Midbrain (tissue), 1 donor: ENCODE measurements around the gene WBP2.

Source experiments
- DNase-seq: peaks from one replicate; lab custom pipeline; 2025; lab: John Stamatoyannopoulos, UW

Gene WBP2

GRCh38 chr17:75855310-75856061 is at the start of gene WBP2:
TSS of gene WBP2 (minus strand) at chr17:75855335. CDS start at chr17:75855297, 38 bp downstream.
- DNase-seq, result peak; percentile 99

- DNase-seq, result no peak
Measured at GRCh38 chr17:75902406-75902805, 47.3 kb upstream of the WBP2 start.

- DNase-seq, result no peak
Measured at GRCh38 chr17:75901727-75902126, 46.6 kb upstream of the WBP2 start.

GRCh38 chr17:75900691-75901533 is 45.8 kb upstream of the WBP2 start:
- DNase-seq, result no peak

- no peak for DNase-seq
Measured at GRCh38 chr17:75899767-75900468, 44.8 kb upstream of the WBP2 start.

GRCh38 chr17:75899353-75899752 is 44.2 kb upstream of the WBP2 start:
- no peak for DNase-seq

GRCh38 chr17:75898791-75899190 is 43.7 kb upstream of the WBP2 start:
- no peak for DNase-seq

GRCh38 chr17:75898065-75898464 is 42.9 kb upstream of the WBP2 start:
- no peak for DNase-seq

- no peak for DNase-seq
Measured at GRCh38 chr17:75897160-75898019, 42.3 kb upstream of the WBP2 start.

GRCh38 chr17:75896415-75897159 is 41.5 kb upstream of the WBP2 start, which contains the start of gene TRIM65:
TSS of gene TRIM65 (minus strand) at chr17:75896951. CDS start at chr17:75896937, 14 bp downstream.
- peak; percentile 85 for DNase-seq

GRCh38 chr17:75895370-75896155 is 40.4 kb upstream of the WBP2 start:
- no peak for DNase-seq

- no peak for DNase-seq
Measured at GRCh38 chr17:75894049-75894733, 39.1 kb upstream of the WBP2 start.

GRCh38 chr17:75893305-75894048 is 38.3 kb upstream of the WBP2 start:
- DNase-seq, result no peak

GRCh38 chr17:75892556-75893224 is 37.6 kb upstream of the WBP2 start:
- peak; percentile 31 for DNase-seq

- DNase-seq, result no peak
Measured at GRCh38 chr17:75891605-75892555, 36.7 kb upstream of the WBP2 start.

- no peak for DNase-seq
Measured at GRCh38 chr17:75891022-75891604, 36.0 kb upstream of the WBP2 start.
